Measurements from ENCODE around the gene LYZL1.
"Not testable (repeated sequence)": the region's sequence is repeated elsewhere in the genome, so short reads cannot be mapped to it uniquely, and the experiment has no call there.

LYZL1 gene

DNA sequence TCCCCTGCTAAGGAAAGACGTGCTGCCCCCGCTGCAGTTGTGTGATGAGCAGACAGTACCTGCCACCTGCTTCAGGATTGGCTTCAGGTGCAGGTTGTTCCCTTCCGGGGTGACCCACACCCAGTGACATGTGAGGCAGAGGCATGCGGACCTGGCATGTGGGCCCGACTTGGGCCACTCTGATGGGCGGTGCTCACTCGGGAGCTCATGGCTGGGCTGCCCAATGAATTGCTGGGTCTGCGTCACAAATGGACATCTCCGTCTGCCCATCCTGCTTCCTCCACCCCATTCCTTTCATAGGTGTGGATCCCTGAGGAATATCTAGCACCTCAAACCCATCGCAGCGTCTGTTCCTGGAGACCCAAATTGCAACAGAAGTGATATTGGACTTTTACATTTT, 19.3 kb downstream of the LYZL1 start:
- not testable (repeated sequence) for H3K36me3 Mint-ChIP-seq; H3K4me1 Mint-ChIP-seq (ENCODE audit: low read depth); H3K4me3 Mint-ChIP-seq; H3K27ac Mint-ChIP-seq; H3K9me3 Mint-ChIP-seq (ENCODE audit: low read depth)
- H3K27me3 Mint-ChIP-seq, result peaks cover 13% of the 10 kb centered on the region

GRCh38 chr10:29309465-29309864, 20.6 kb downstream of the LYZL1 start:
- Mint-ChIP-seq H3K27ac (no peak overlapping the region), H3K36me3 (no peaks in the 10 kb centered on the region), H3K4me3 (no peak overlapping the region), H3K27me3 (peaks cover 6% of the 10 kb centered on the region), H3K9me3 (ENCODE audit: low read depth) (no peaks in the 10 kb centered on the region), H3K4me1 (ENCODE audit: low read depth) (no peaks in the 10 kb centered on the region)

DNA sequence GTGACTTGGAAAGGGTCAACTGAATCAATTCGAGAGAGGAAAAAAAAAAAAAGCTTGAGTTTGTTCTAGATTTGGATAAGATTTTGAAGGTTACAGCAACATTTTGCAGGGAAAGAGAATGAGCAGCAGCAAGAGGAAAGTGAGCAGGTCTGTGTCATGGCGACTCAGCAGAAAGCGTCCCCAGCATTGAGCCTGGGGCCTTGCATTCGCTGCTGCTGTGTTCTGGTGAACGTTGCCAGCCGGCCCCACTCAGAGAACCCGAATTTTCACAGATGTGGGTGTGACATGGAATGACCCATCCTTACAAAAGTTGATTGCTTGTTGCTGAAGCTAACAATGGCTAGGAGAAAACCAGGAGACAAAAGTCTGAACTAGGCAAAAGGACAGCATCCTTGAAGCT, 21.6 kb downstream of the LYZL1 start:
- H3K4me1 Mint-ChIP-seq (ENCODE audit: low read depth); H3K27ac Mint-ChIP-seq; H3K27me3 Mint-ChIP-seq; H3K4me3 Mint-ChIP-seq; H3K9me3 Mint-ChIP-seq (ENCODE audit: low read depth); H3K36me3 Mint-ChIP-seq: not testable (repeated sequence)

GRCh38 chr10:29313071-29313470, 24.2 kb downstream of the LYZL1 start:
- Mint-ChIP-seq H3K4me1 (ENCODE audit: low read depth) (peaks cover 3% of the 10 kb centered on the region), H3K9me3 (ENCODE audit: low read depth) (no peaks in the 10 kb centered on the region), H3K27ac (no peak overlapping the region), H3K36me3 (no peaks in the 10 kb centered on the region), H3K27me3 (no peaks in the 10 kb centered on the region), H3K4me3 (no peak overlapping the region)

GRCh38 chr10:29314726-29315125, 25.9 kb downstream of the LYZL1 start:
- Mint-ChIP-seq H3K4me3 (no peak overlapping the region), H3K27ac (no peak overlapping the region), H3K4me1 (ENCODE audit: low read depth) (peaks cover 11% of the 10 kb centered on the region), H3K36me3 (no peaks in the 10 kb centered on the region), H3K9me3 (ENCODE audit: low read depth) (no peaks in the 10 kb centered on the region), H3K27me3 (no peaks in the 10 kb centered on the region)

DNA sequence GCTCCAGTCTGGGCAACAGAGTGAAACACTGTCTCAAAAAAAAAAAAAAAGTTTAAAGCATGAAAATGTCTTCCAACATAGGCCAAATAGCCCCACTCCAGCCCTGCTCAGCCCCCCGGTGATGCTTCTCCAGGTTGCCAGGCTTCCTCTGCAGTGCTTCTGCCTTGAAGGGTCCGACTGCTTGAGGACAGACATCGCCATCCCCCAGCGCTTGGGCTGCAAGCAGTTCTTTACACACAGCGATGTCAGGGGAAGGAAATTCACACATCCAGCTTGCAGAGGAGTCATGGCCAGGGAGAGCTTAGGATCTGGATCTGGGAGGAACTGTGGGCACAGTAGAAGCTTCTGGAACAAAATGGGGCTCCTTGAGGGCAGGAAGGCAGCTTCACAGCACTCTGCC, 26.9 kb downstream of the LYZL1 start:
- Mint-ChIP-seq H3K27ac (no peak overlapping the region), H3K9me3 (ENCODE audit: low read depth) (no peaks in the 10 kb centered on the region), H3K4me1 (ENCODE audit: low read depth) (peaks cover 11% of the 10 kb centered on the region)

DNA sequence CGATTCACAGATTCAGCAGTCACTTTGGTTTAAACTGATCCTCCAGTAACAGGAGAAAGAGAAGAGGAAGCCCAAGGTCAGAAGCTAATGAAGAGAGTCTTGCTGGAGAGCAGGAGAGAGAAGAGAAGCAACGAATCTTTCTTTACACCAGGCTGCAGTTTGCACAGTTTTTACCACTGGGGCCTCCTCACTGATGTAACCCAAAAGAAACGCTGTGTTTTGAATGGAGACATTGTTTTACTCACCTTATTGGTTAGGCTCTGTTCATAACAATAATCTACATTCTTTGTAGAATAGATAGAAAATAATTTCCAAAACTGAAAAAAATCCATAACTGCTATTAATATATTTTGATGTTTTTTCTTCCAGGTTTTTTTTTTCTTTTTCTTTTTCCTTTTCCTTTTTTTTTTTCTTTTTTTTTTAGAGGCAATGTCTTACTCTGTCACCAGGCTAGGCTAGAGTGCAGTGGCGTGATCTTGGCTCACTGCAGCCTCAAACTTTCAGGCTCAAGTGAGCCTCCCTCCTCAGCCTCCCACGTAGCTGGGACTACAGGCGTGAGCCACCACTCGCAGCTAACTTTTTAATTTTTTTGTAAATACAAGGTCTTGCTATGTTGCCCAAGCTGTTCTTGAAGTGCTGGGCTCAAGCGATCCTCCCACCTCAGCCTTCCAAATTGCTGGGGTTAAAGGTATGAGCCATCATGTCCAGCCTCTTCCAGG, 27.6 kb downstream of the LYZL1 start:
- no peaks in the 10 kb centered on the region for H3K9me3 Mint-ChIP-seq (ENCODE audit: low read depth)
- H3K36me3 Mint-ChIP-seq, result no peaks in the 10 kb centered on the region

More for the DNA sequence above, 26.9 kb downstream of the LYZL1 start:
- Mint-ChIP-seq H3K4me3 (no peak overlapping the region), H3K36me3 (no peaks in the 10 kb centered on the region), H3K27me3 (peaks cover 2% of the 10 kb centered on the region)

DNA sequence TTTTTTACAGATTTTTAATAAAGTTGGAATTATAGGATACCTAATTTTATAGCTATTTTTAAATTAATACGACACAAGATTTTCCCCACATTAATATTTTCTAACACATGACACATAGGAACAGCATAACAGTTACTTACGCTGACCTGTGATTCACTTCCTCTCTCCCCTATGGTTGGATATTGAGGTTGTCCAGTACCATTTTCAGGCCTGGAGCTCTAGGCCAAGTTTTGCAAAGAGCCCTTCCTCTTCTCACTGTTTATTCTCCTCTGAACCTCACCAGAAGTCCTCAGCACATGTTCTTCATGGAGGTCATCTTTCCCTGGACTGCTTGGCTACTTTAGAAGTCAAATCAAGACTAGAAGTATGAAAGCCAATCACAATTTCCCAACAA, 28.2 kb downstream of the LYZL1 start:
- no peaks in the 10 kb centered on the region for H3K36me3 Mint-ChIP-seq
- no peak overlapping the region for H3K4me3 Mint-ChIP-seq
- no peak overlapping the region for H3K27ac Mint-ChIP-seq
- H3K27me3 Mint-ChIP-seq, result peaks cover 4% of the 10 kb centered on the region
- no peaks in the 10 kb centered on the region for H3K9me3 Mint-ChIP-seq (ENCODE audit: low read depth)
- peaks cover 11% of the 10 kb centered on the region for H3K4me1 Mint-ChIP-seq (ENCODE audit: low read depth)

More for the DNA sequence above, 27.6 kb downstream of the LYZL1 start:
- Mint-ChIP-seq H3K4me3 (no peak overlapping the region), H3K27ac (no peak overlapping the region), H3K4me1 (ENCODE audit: low read depth) (peaks cover 11% of the 10 kb centered on the region), H3K27me3 (peaks cover 2% of the 10 kb centered on the region)

DNA sequence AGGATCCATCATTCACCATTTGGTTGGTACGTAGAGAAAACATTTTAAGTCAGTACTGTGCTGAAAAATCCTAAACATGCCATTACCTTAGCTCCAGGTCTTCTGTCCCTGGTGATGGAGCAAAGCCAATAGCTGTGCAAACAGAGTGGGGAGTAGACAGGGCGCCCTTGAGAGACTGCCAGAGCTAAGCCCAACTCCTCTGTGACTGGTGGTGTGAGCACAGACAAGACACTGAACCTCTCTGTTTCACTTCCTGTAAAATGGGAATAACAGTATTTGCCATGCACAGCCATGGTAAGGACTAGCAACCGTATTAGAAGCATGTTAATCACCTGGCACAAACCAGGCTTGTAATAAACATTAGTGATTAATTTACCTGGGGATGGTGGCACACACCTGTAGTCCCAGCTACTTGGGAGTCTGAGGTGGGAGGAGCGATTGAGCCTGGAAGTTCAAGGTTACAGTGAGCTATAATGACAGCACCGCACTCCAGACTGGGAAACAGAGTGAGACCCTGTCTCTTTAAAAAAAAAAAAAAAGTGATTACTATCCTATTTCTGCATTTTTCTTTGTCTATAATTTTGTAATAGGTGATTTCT, 28.7 kb downstream of the LYZL1 start:
- H3K27me3 Mint-ChIP-seq, result peaks cover 4% of the 10 kb centered on the region
- H3K9me3 Mint-ChIP-seq (ENCODE audit: low read depth), result no peaks in the 10 kb centered on the region
- H3K4me3 Mint-ChIP-seq, result no peak overlapping the region
- H3K27ac Mint-ChIP-seq, result no peak overlapping the region
- H3K36me3 Mint-ChIP-seq, result no peaks in the 10 kb centered on the region
- H3K4me1 Mint-ChIP-seq (ENCODE audit: low read depth), result peaks cover 11% of the 10 kb centered on the region

DNA sequence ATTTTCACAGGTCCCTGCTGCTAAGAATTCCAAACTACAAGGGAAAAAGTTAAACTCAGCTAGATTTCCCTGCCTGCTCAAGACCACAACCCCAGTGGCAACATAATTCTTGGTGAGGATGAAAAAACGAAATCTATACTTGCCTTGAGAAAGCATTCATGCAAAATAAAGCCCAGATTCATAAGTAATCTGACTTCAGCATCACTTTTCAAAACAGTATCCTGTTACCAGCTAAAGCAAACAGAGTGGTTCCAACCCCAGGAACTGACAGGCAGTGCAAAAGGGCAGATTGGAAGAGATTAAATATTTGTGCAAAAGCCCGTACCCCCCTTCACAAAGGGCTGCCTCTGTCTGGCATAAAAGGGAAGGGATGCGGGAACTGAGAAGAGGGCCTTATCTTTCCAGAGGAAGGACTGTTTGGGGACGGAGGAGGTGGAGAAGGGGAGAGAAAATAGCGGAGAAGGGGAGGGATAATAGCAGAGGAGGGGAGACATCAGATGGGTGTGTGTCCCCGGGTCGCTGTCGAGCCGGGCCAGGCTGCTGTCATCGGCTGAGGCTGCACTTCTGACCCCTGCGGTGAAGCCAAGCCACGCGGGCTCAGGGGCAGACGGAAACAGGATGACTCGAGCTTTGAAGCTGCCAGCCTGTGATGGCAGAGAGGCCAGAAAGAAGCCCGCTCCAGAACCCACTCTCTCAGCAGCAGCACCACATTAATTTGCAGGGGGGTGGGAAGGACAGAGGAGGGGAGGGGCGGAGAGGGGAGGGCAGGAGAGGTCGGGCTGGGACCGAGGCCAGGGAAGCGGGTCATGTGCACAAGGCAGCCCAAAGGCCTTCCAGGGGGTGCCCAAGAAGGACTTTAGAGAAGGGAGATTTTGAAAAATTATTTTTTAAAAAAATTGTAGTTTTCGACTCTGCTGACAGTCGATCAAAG, 29.5 kb downstream of the LYZL1 start:
- Mint-ChIP-seq H3K4me1 (ENCODE audit: low read depth) (peaks cover 11% of the 10 kb centered on the region), H3K4me3 (peak overlapping the region; percentile 36)
- not testable (repeated sequence) for H3K27me3 Mint-ChIP-seq; H3K36me3 Mint-ChIP-seq; H3K27ac Mint-ChIP-seq; H3K9me3 Mint-ChIP-seq (ENCODE audit: low read depth)

- Mint-ChIP-seq H3K27me3 (peaks cover 4% of the 10 kb centered on the region), H3K27ac (no peak overlapping the region), H3K4me3 (no peak overlapping the region), H3K4me1 (ENCODE audit: low read depth) (peaks cover 11% of the 10 kb centered on the region), H3K9me3 (ENCODE audit: low read depth) (no peaks in the 10 kb centered on the region), H3K36me3 (no peaks in the 10 kb centered on the region)
These were observed 30.4 kb downstream of the LYZL1 start for GRCh38 chr10:29319205-29319781.

DNA sequence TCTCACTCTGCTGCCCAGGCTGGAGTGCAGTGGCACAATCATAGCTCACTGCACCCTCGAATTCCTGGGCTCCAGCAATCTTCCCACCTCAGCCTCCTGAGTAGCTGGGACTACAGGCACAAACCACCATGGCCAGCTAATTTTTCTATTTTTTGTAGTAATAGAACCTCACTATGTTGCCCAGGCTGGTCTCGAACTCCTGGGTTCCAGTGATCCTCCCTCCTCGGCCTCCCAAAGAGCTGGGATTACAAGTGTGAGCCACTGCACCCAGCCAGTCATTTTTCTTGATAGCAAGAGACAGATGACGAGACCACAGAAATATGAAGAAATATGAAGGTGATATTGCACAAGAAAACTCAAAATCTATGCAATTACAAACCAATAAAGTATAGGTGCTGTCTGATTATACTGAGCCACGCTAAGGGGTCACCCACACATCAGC, 31.8 kb downstream of the LYZL1 start:
- not testable (repeated sequence) for H3K27ac Mint-ChIP-seq; H3K4me3 Mint-ChIP-seq; H3K9me3 Mint-ChIP-seq (ENCODE audit: low read depth); H3K36me3 Mint-ChIP-seq; H3K27me3 Mint-ChIP-seq
- H3K4me1 Mint-ChIP-seq (ENCODE audit: low read depth), result peaks cover 11% of the 10 kb centered on the region

DNA sequence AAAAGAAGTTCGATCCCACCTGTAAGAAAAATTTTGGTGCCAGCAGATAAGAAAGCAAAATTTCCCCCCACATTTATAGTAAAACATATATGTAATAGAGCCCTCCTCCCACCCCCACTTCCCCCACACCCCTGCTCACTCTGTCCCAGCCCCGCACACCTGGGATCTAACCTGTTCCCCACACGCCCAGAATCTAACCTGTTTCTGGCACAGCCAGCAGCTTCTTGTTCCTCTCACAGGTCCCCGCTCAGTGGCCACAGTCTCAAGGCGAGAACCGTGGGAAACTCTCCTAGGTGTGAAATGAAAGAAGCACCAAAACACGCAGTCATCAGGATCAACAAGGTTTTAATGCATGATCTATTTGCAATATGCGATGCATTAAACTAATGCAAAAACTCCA, 32.8 kb downstream of the LYZL1 start:
- Mint-ChIP-seq H3K9me3 (ENCODE audit: low read depth) (no peaks in the 10 kb centered on the region), H3K27ac (no peak overlapping the region), H3K27me3 (peaks cover 8% of the 10 kb centered on the region), H3K36me3 (no peaks in the 10 kb centered on the region), H3K4me1 (ENCODE audit: low read depth) (peaks cover 11% of the 10 kb centered on the region), H3K4me3 (no peak overlapping the region)

- Mint-ChIP-seq H3K27me3 (peaks cover 8% of the 10 kb centered on the region), H3K36me3 (no peaks in the 10 kb centered on the region), H3K27ac (no peak overlapping the region), H3K4me1 (ENCODE audit: low read depth) (peaks cover 9% of the 10 kb centered on the region), H3K9me3 (ENCODE audit: low read depth) (no peaks in the 10 kb centered on the region), H3K4me3 (no peak overlapping the region)
These were observed 34.0 kb downstream of the LYZL1 start for GRCh38 chr10:29322918-29323317.

DNA sequence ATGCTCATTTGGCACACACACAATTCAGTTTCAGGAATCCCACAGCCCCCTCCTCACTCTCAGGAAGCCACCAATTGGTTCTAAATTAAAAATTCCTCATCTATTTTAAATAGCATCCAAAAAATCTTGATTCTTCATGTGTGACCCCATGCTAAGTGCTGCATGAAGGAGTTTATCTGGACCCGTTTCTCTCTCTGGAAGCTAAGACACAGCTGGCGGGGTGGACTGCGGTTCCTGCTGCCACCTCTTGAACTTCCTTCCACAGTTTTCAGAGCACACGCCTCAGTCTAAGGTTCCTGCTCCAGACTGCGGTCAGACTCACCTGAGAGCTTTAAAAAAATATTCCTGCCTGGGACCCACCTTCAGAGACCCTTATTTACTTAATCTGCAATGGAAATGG, 34.5 kb downstream of the LYZL1 start:
- Mint-ChIP-seq H3K4me3 (no peak overlapping the region), H3K9me3 (ENCODE audit: low read depth) (no peaks in the 10 kb centered on the region), H3K27ac (no peak overlapping the region), H3K27me3 (peaks cover 8% of the 10 kb centered on the region), H3K4me1 (ENCODE audit: low read depth) (peaks cover 5% of the 10 kb centered on the region), H3K36me3 (no peaks in the 10 kb centered on the region)
